Endothelial cell of umbilical vein (primary cell): ENCODE data around the gene SWT1. TPM values are rescaled to one million over a fixed set of nuclear protein-coding genes. Genes with fewer than 3 reads are reported as not detected.

Source experiments
- BruUV-seq: library from RNA; stranded (reverse); fragments of 400-500 nt; replicated peaks from 2 replicates; lab custom pipeline; 2021; lab: Mats Ljungman, UMichigan
- CTCF ChIA-PET: fragments of 300-600, 350-600 bp; sonication (Branson Sonifier 250); formaldehyde crosslinking; loops from one replicate; lab custom pipeline; 2021; ENCODE audit warnings: antibody characterized with exemption, inconsistent platforms; lab: Charles Lee
- POLR2A ChIA-PET: fragments of 300-600, 350-600 bp; sonication (Branson Sonifier 250); formaldehyde crosslinking; loops from one replicate; lab custom pipeline; 2021; ENCODE audit warnings: antibody characterized with exemption, inconsistent platforms; lab: Charles Lee
- DNase-seq: peaks from one replicate; pipeline ENCODE4 v3.0.0-alpha.2; 2011; ENCODE audit warnings: low read depth, low spot score
- FAIRE-seq: peaks from 2 replicates; lab custom pipeline; 2011; peaks lifted over from hg19 to GRCh38; lab: Jason Lieb, UNC
- H2AFZ ChIP-seq: 2 replicates; pipeline ENCODE4 v1.6.0; 2012; ENCODE audit warnings: low read depth, low read length, control low read depth, inconsistent platforms
- H3K27ac ChIP-seq: 2 replicates; pipeline ENCODE4 v1.5.1; 2011; ENCODE audit warnings: low read depth, mild to moderate bottlenecking, control low read depth, low read length, moderate library complexity; ENCODE audit not compliant: insufficient read depth
- H3K27me3 ChIP-seq, 2 experiments: 2 replicates each; pipeline versions ENCODE4 v1.6.0 to v1.6.1; 2011; ENCODE audit warnings: low read length in 2 of 2, mixed read lengths in 1 of 2; ENCODE audit not compliant: control insufficient read depth in 2 of 2, insufficient read depth in 2 of 2
- H3K36me3 ChIP-seq, 2 experiments: 2 replicates in 1 of 2; 3 replicates in 1 of 2; pipeline ENCODE4 v1.5.1; 2011; ENCODE audit warnings: low read length in 2 of 2, mild to moderate bottlenecking in 1 of 2, moderate library complexity in 1 of 2; ENCODE audit not compliant: control insufficient read depth in 2 of 2, insufficient read depth in 2 of 2; ENCODE audit errors: extremely low read depth in 1 of 2
- H3K4me1 ChIP-seq: 3 replicates; pipeline ENCODE4 v1.5.1; 2011; ENCODE audit warnings: mild to moderate bottlenecking, low read length; ENCODE audit not compliant: control insufficient read depth, insufficient read depth; ENCODE audit errors: extremely low read depth
- H3K4me2 ChIP-seq: 2 replicates; pipeline ENCODE4 v1.6.1; 2011; ENCODE audit warnings: low read length, control low read depth, mixed read lengths; ENCODE audit not compliant: insufficient read depth
- H3K4me3 ChIP-seq, 3 experiments: fragments of 200-600 bp in 1 of 3; sonication (generic), shearing (Covaris generic) in 1 of 3; replicated peaks in 1 of 3; 2 replicates each; pipeline ENCODE4 v1.5.1; 2011 to 2016; ENCODE audit warnings: control low read depth in 3 of 3, low read length in 3 of 3, mild to moderate bottlenecking in 2 of 3, inconsistent platforms in 1 of 3, low read depth in 1 of 3, moderate library complexity in 1 of 3; ENCODE audit not compliant: insufficient read depth in 1 of 3
- H3K79me2 ChIP-seq: 2 replicates; pipeline ENCODE4 v1.6.0; 2012; ENCODE audit warnings: low read length, inconsistent platforms; ENCODE audit not compliant: control insufficient read depth, insufficient read depth
- H3K9ac ChIP-seq: replicated peaks from 2 replicates; pipeline ENCODE3; 2011; ENCODE audit warnings: low read length, control low read depth; ENCODE audit not compliant: insufficient read depth; ENCODE audit errors: extremely low read depth
- H3K9me1 ChIP-seq: replicated peaks from 3 replicates; pipeline ENCODE4 v1.6.0; 2011; ENCODE audit warnings: mild to moderate bottlenecking, low read length; ENCODE audit not compliant: control insufficient read depth, insufficient read depth; ENCODE audit errors: extremely low read depth
- H3K9me3 ChIP-seq: replicated peaks from 2 replicates; pipeline ENCODE4 v1.5.1; 2012; ENCODE audit warnings: low read length, inconsistent platforms; ENCODE audit not compliant: control insufficient read depth, insufficient read depth
- H4K20me1 ChIP-seq: replicated peaks from 2 replicates; pipeline ENCODE3; 2011; ENCODE audit warnings: mild to moderate bottlenecking, low read length; ENCODE audit not compliant: control insufficient read depth, insufficient read depth; ENCODE audit errors: extremely low read depth
- CTCF ChIP-seq, 2 donors: IDR thresholded peaks; 1 replicate in 1 of 2; 2 replicates in 1 of 2; pipeline ENCODE4 v1.5.1; 2011; ENCODE audit warnings: low read length in 2 of 2, mild to moderate bottlenecking in 2 of 2, moderate library complexity in 2 of 2, control low read depth in 1 of 2, inconsistent platforms in 1 of 2, low read depth in 1 of 2; ENCODE audit not compliant: insufficient read depth in 1 of 2; ENCODE audit errors: extremely low read depth in 1 of 2
- EZH2 ChIP-seq: IDR thresholded peaks from 2 replicates; pipeline ENCODE4 v1.6.1; 2012; ENCODE audit warnings: borderline replicate concordance, low read depth, mild to moderate bottlenecking, moderate library complexity, low read length, inconsistent platforms; ENCODE audit not compliant: severe bottlenecking
- FOS ChIP-seq: IDR thresholded peaks from 2 replicates; pipeline ENCODE4 v1.6.1; 2011; ENCODE audit warnings: mild to moderate bottlenecking, low read length, moderate library complexity, borderline replicate concordance; ENCODE audit not compliant: insufficient read depth
- GATA2 ChIP-seq: IDR thresholded peaks from 2 replicates; pipeline ENCODE4 v1.7.0; 2011; ENCODE audit warnings: low read depth, mild to moderate bottlenecking, moderate library complexity, mixed read lengths, low read length; ENCODE audit not compliant: insufficient read length, insufficient read depth
- JUN ChIP-seq: IDR thresholded peaks from 2 replicates; pipeline ENCODE4 v1.6.1; 2011; ENCODE audit warnings: borderline replicate concordance, low read depth; ENCODE audit not compliant: insufficient read length, insufficient read depth
- MYC ChIP-seq: IDR thresholded peaks from one replicate; pipeline ENCODE4 v1.6.1; 2011; ENCODE audit warnings: mild to moderate bottlenecking, low read depth, low read length
- POLR2A ChIP-seq: IDR thresholded peaks from 2 replicates; pipeline ENCODE4 v1.6.1; 2012; ENCODE audit warnings: low read depth, mild to moderate bottlenecking, control low read depth, low read length
- POLR2AphosphoS5 ChIP-seq: IDR thresholded peaks from 2 replicates; pipeline ENCODE4 v1.6.1; 2012; ENCODE audit warnings: low read depth, mild to moderate bottlenecking, control low read depth, low read length, moderate library complexity; ENCODE audit not compliant: insufficient read depth
- dilution Hi-C: fragments of 300-500 bp; cut with MboI; formaldehyde crosslinking; loops from one replicate; pipeline ENCODE4 v1.15.0; 2019; ENCODE audit warnings: low sequenced_read_pairs; ENCODE audit not compliant: extremely low pct_ligation_motif_present
- intact Hi-C: fragments of 100-400 bp; cut with micrococcal nuclease; formaldehyde crosslinking; loops from one replicate; pipeline ENCODE4 v1.10.0; 2022
- polyA plus RNA-seq, 4 experiments: library from polyadenylated mRNA; depleted of rRNA in 3 of 4; stranded (reverse) in 3 of 4; unstranded in 1 of 4; fragments of >200 nt; gene quantifications; 2 replicates each; pipeline versions ENCODE4 v1.2.1 to v1.2.3, GENCODE V29; 2011 to 2012; ENCODE audit warnings: missing spikeins in 1 of 4
- total RNA-seq: library from RNA; stranded (reverse); gene quantifications from 2 replicates; pipeline ENCODE4 v1.2.3, GENCODE V29; 2021
- TF ChIP-seq, protein P1 (sequence below): IDR thresholded peaks from 2 replicates; pipeline ENCODE4 v1.6.1; 2011; ENCODE audit not compliant: insufficient read depth, insufficient read length

The SWT1 gene
- total and polyA plus RNA-seq, 2 donors (not counting 3 experiments of a cell fraction or from before 2014, with no cell fraction given): 1.0 to 4.3 TPM

DNA sequence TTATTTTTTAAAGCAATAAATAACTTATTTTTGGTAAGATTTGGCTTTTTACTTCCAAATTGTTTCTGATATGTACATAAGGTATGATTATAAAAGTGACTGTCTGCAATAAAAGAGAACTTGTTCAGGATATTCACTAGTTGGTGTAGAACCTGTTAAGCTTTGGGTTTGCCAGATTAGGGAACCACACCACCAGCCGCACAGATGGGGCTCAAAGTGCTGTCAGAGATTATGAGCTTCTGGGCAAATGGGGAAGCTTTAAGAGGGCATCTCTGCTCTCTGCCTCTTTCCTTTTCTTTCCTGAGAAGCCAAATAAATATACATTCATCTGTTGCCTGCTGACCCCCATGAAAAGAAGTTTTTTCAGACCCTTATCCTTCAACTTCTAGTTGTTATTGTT, 134.7 kb downstream of the SWT1 start:
- no TSS peak for BruUV-seq
- Histone ChIP-seq H3K4me2 (no peak overlapping the region), H2AFZ (no peak overlapping the region), H3K9me3 (no peaks in the 10 kb centered on the region), H3K79me2 (no peaks in the 10 kb centered on the region), H3K4me1 (no peaks in the 10 kb centered on the region), H3K9me1 (no peaks in the 10 kb centered on the region), H3K27ac (no peak overlapping the region), H3K36me3 (peaks cover 4 to 10% of the 10 kb centered on the region in 2 experiments), H3K27me3 (no peaks in the 10 kb centered on the region), H4K20me1 (no peaks in the 10 kb centered on the region), H3K4me3 (no peak overlapping the region), H3K9ac (no peak overlapping the region)
- no peak for FAIRE-seq
- no peak for TF ChIP-seq CTCF (IDR thresholded peaks at IDR 0.05; ENCODE audit: extremely low read depth in 1 of 2, insufficient read depth in 1 of 2, low read depth in 1 of 2, low read length in 2 of 2)
- no peak for TF ChIP-seq MYC
- TF ChIP-seq JUN: no peak
- no peak for TF ChIP-seq EZH2
- TF ChIP-seq POLR2A: no peak
- TF ChIP-seq POLR2AphosphoS5: no peak
- TF ChIP-seq, protein P1, sequence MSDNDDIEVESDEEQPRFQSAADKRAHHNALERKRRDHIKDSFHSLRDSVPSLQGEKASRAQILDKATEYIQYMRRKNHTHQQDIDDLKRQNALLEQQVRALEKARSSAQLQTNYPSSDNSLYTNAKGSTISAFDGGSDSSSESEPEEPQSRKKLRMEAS: no peak
- TF ChIP-seq FOS: no peak
- no peak for TF ChIP-seq GATA2
- CTCF ChIA-PET: interaction anchor here (1.1 to 2.4 kb wide), 7 partner anchors 9 to 429 kb away, joined by 3 to 6 read pairs (median 5); no protein-coding TSS in a partner anchor
- dilution Hi-C loops (no loop called here), intact Hi-C loops (loop anchor here (10.0 kb wide), 1 partner anchor 1063 kb away; no protein-coding TSS in a partner anchor)
- POLR2A ChIA-PET: no interaction called here
- no peak for DNase-seq
